ENCODE data around the gene OR1J4.

GRCh38 chr9:122474561-122474960 lies 44.4 kb upstream of the OR1J4 start:
- TF ChIP-seq POLR2A (IDR thresholded peaks at IDR 0.05) (no peak), CTCF (IDR thresholded peaks at IDR 0.05) (no peak), POLR2AphosphoS5 (IDR thresholded peaks at IDR 0.05) (no peak), EP300 (IDR thresholded peaks at IDR 0.05) (no peak)

Data from gastroesophageal sphincter (tissue), 3 donors.